Measurements from ENCODE around the gene AMDHD2.
"Not testable (repeated sequence)": the region's sequence is repeated elsewhere in the genome, so short reads cannot be mapped to it uniquely, and the experiment has no call there.

- not testable (repeated sequence) for TF ChIP-seq CTCF, POLR2A (IDR thresholded peaks at IDR 0.05)
Measured at GRCh38 chr16:2534335-2534734, 14.2 kb downstream of the AMDHD2 start.
